GM12878 (cell line): ENCODE data around the gene KIF17. TPM values are rescaled to one million over a fixed set of nuclear protein-coding genes. Genes with fewer than 3 reads are reported as not detected.

ENCODE experiments used
- ATAC-seq: fragments of 200-7000 bp; cut with Tn5 transposase; 3 replicates; pipeline ENCODE4 v1.9.1; 2020; ENCODE audit warnings: mild to moderate bottlenecking, moderate library complexity
- BruUV-seq: library from RNA; stranded (reverse); fragments of 400-500 nt; replicated peaks from 2 replicates; lab custom pipeline; 2021; lab: Mats Ljungman, UMichigan
- CTCF ChIA-PET: fragments of 300-600 bp; sonication (Branson Sonifier 250); formaldehyde crosslinking; extraction: SDS; loops from one replicate; lab custom pipeline; 2021; ENCODE audit warnings: inconsistent platforms; lab: Yijun Ruan, JAX
- POLR2A ChIA-PET: fragments of 350-600 bp; formaldehyde crosslinking; extraction: SDS; loops from one replicate; lab custom pipeline; 2021; ENCODE audit warnings: inconsistent platforms; lab: Charles Lee
- RAD21 ChIA-PET: fragments of 300-600 bp; sonication (Branson Sonifier 250); formaldehyde crosslinking; loops from one replicate; lab custom pipeline; 2023; ENCODE audit warnings: antibody characterized with exemption; ENCODE audit not compliant: unreplicated experiment; lab: Charles Lee
- SMC1A ChIA-PET: fragments of 300-600 bp; sonication (Branson Sonifier 250); formaldehyde crosslinking; loops from one replicate; lab custom pipeline; 2023; ENCODE audit not compliant: unreplicated experiment, uncharacterized antibody; lab: Charles Lee
- DNase-seq: peaks from one replicate; pipeline ENCODE4 v3.0.0-alpha.2; 2011; ENCODE audit warnings: low read depth, low spot score
- FAIRE-seq: peaks from 3 replicates; lab custom pipeline; 2011; peaks lifted over from hg19 to GRCh38; lab: Jason Lieb, UNC
- H2AFZ ChIP-seq: 2 replicates; pipeline ENCODE4 v1.6.0; 2011; ENCODE audit warnings: low read depth, low read length, control low read depth; ENCODE audit not compliant: control insufficient read depth
- H3K27ac ChIP-seq: 2 replicates; pipeline ENCODE4 v1.5.1; 2011; ENCODE audit warnings: control low read depth; ENCODE audit not compliant: control insufficient read depth, insufficient read depth
- H3K27me3 ChIP-seq, 2 experiments: replicated peaks in 1 of 2; 2 replicates each; pipeline versions ENCODE4 v1.6.0 to v1.6.1; 2011; ENCODE audit warnings: low read length in 1 of 2; ENCODE audit not compliant: control insufficient read depth in 2 of 2, insufficient read depth in 2 of 2
- H3K36me3 ChIP-seq, 2 experiments: 2 replicates each; pipeline ENCODE4 v1.5.1; 2011; ENCODE audit warnings: low read length in 1 of 2; ENCODE audit not compliant: control insufficient read depth in 2 of 2, insufficient read depth in 2 of 2
- H3K4me1 ChIP-seq: 2 replicates; pipeline ENCODE4 v1.6.1; 2011; ENCODE audit warnings: mild to moderate bottlenecking, low read length, moderate library complexity, mixed read lengths; ENCODE audit not compliant: control insufficient read depth, insufficient read depth
- H3K4me2 ChIP-seq: 2 replicates; pipeline ENCODE4 v1.6.0; 2011; ENCODE audit warnings: control low read depth; ENCODE audit not compliant: control insufficient read depth, insufficient read depth
- H3K4me3 ChIP-seq: fragments of 200-600 bp; sonication (generic); 2 replicates; pipeline ENCODE4 v1.5.1; 2016
- H3K79me2 ChIP-seq: 2 replicates; pipeline ENCODE4 v1.6.0; 2011; ENCODE audit warnings: low read length; ENCODE audit not compliant: control insufficient read depth, insufficient read depth
- H3K9ac ChIP-seq: 2 replicates; pipeline ENCODE4 v1.8.0; 2011; ENCODE audit warnings: low read length, control low read depth, mixed read lengths; ENCODE audit not compliant: control insufficient read depth, insufficient read depth
- H3K9me3 ChIP-seq: replicated peaks from 3 replicates; pipeline ENCODE4 v1.5.1; 2011; ENCODE audit warnings: mild to moderate bottlenecking, low read length; ENCODE audit not compliant: control insufficient read depth, insufficient read depth
- H4K20me1 ChIP-seq: 2 replicates; pipeline ENCODE4 v1.6.0; 2011; ENCODE audit not compliant: control insufficient read depth, insufficient read depth
- BHLHE40 ChIP-seq, 2 experiments: fragments of 450-650 bp in 1 of 2; IDR thresholded peaks; 2 replicates each; pipeline ENCODE4 v1.6.1; 2011 to 2017; ENCODE audit warnings: low read depth in 2 of 2, borderline replicate concordance in 1 of 2, improper control_type of control experiment in 1 of 2, low read length in 1 of 2, mild to moderate bottlenecking in 1 of 2
- CEBPZ ChIP-seq: fragments of 150-350 bp; IDR thresholded peaks from 2 replicates; pipeline ENCODE4 v1.6.1; 2016; ENCODE audit warnings: low read depth, low read length
- ETV6 ChIP-seq, 2 experiments: fragments of 450-650 bp in 1 of 2; IDR thresholded peaks in 1 of 2; conservative IDR thresholded peaks in 1 of 2; 2 replicates each; pipeline ENCODE4 v1.6.1; 2014; ENCODE audit warnings: antibody characterized with exemption in 1 of 2, borderline replicate concordance in 1 of 2, low read depth in 1 of 2, mild to moderate bottlenecking in 1 of 2, moderate library complexity in 1 of 2
- HDAC2 ChIP-seq: fragments of 200-600 bp; sonication (generic); IDR thresholded peaks from 2 replicates; pipeline ENCODE4 v1.6.1; 2017
- NR2C2 ChIP-seq: IDR thresholded peaks from 2 replicates; pipeline ENCODE4 v1.6.1; 2011; ENCODE audit warnings: borderline replicate concordance, low read depth; ENCODE audit not compliant: control insufficient read depth, insufficient read length
- NRF1 ChIP-seq: conservative IDR thresholded peaks from 2 replicates; pipeline ENCODE4 v1.6.1; 2011; ENCODE audit warnings: mild to moderate bottlenecking, low read depth, low read length, improper control_type of control experiment
- SRF ChIP-seq, 2 experiments: IDR thresholded peaks; 2 replicates each; pipeline ENCODE4 v1.6.1; 2011; ENCODE audit warnings: low read depth in 2 of 2, low read length in 2 of 2, mild to moderate bottlenecking in 1 of 2, moderate library complexity in 1 of 2
- TCF3 ChIP-seq: IDR thresholded peaks from 2 replicates; pipeline ENCODE4 v1.6.1; 2012; ENCODE audit warnings: low read depth, mild to moderate bottlenecking, low read length, borderline replicate concordance; ENCODE audit not compliant: insufficient read depth
- ZNF687 ChIP-seq: fragments of 450-650 bp; IDR thresholded peaks from 2 replicates; pipeline ENCODE4 v1.6.1; 2017; ENCODE audit warnings: mild to moderate bottlenecking, moderate library complexity
- WGBS: methylation state at CpG from one replicate; pipeline ENCODE4 v1.1.6; 2016; ENCODE audit warnings: low lambda C conversion rate; ENCODE audit not compliant: insufficient replicate concordance, insufficient coverage; ENCODE audit errors: missing lambda C conversion rate; 5-methylcytosine and 5-hydroxymethylcytosine counted together
- in situ Hi-C: fragments of 300-500 bp; cut with MboI; formaldehyde crosslinking; loops from 9 replicates; pipeline ENCODE4 v1.14.3; 2018; ENCODE audit warnings: mixed read lengths
- intact Hi-C: fragments of 100-400 bp; cut with micrococcal nuclease; formaldehyde crosslinking; loops from one replicate; pipeline ENCODE4 v1.14.2; 2022; ENCODE audit not compliant: unreplicated experiment
- polyA plus RNA-seq, 11 experiments: library from polyadenylated mRNA; depleted of rRNA in 4 of 11; unstranded in 6 of 11; stranded (reverse) in 5 of 11; fragments of >200 nt; fragmentation: Nextera tagmentation in 4 of 11; fragmentation: Illumina TruSeq in 1 of 11; extraction: Ambion mirVana in 4 of 11; extraction: Trizol in 1 of 11; gene quantifications; 1 replicate in 1 of 11; 2 replicates in 10 of 11; pipeline versions ENCODE4 v1.2.1 to v1.2.3, GENCODE V29; 2011 to 2016; ENCODE audit warnings: inconsistent platforms in 2 of 11, missing spikeins in 2 of 11, low read depth in 1 of 11
- total RNA-seq, 4 experiments: library from RNA; depleted of rRNA in 3 of 4; stranded (reverse); fragments of >200 nt in 3 of 4; fragmentation: Illumina TruSeq in 1 of 4; extraction: Trizol in 1 of 4; gene quantifications; 2 replicates each; pipeline versions ENCODE4 v1.2.1 to v1.2.3, GENCODE V29; 2013 to 2021

Gene KIF17
- total and polyA plus RNA-seq, 10 of the 15 experiments (the other 5 are each of a cell fraction or from before 2014, with no cell fraction given) = 0.01 to 0.10 (median 0.03) TPM; not detected in 7

GRCh38 chr1:20685099-20685662 lies 32.6 kb downstream of the KIF17 start:
- no TSS peak for BruUV-seq
- TF ChIP-seq ZNF687 = no peak
- no peak for TF ChIP-seq SRF (IDR thresholded peaks at IDR 0.05; ENCODE audit: low read depth in 2 of 2, low read length in 2 of 2)
- H3K4me3 ChIP-seq = no peak overlapping the region
- H2AFZ ChIP-seq = no peak overlapping the region
- H3K4me2 ChIP-seq = no peak overlapping the region
- H3K9me3 ChIP-seq = no peaks in the 10 kb centered on the region
- ATAC-seq (no peak), FAIRE-seq (no peak), DNase-seq (no peak)
- H4K20me1 ChIP-seq = no peaks in the 10 kb centered on the region
- no peaks in the 10 kb centered on the region for H3K4me1 ChIP-seq
- H3K9ac ChIP-seq = no peak overlapping the region
- ChIA-PET SMC1A (no interaction called here), POLR2A (no interaction called here), CTCF (no interaction called here), RAD21 (no interaction called here)
- H3K27ac ChIP-seq = no peak overlapping the region
- WGBS = 63% methylated on average over 20 of the region's 21 CpGs
- no peaks in the 10 kb centered on the region for H3K36me3 ChIP-seq
- intact Hi-C loops (no loop called here), in situ Hi-C loops (no loop called here)
- H3K79me2 ChIP-seq = no peaks in the 10 kb centered on the region
- H3K27me3 ChIP-seq = peaks cover 0 to 2% of the 10 kb centered on the region in 2 experiments; a peak in 3 of 4 replicates

- Histone ChIP-seq H3K27me3 (peaks cover 2% of the 10 kb centered on the region in 2 experiments), H3K79me2 (no peaks in the 10 kb centered on the region), H3K9ac (no peak overlapping the region), H3K4me2 (no peak overlapping the region), H2AFZ (no peak overlapping the region), H3K4me1 (no peaks in the 10 kb centered on the region), H3K27ac (no peak overlapping the region), H3K4me3 (no peak overlapping the region), H4K20me1 (no peaks in the 10 kb centered on the region), H3K36me3 (no peaks in the 10 kb centered on the region), H3K9me3 (no peaks in the 10 kb centered on the region)
- BruUV-seq = no TSS peak
- no peak for ATAC-seq
- ChIA-PET SMC1A (no interaction called here), POLR2A (no interaction called here), RAD21 (no interaction called here), CTCF (no interaction called here)
- in situ Hi-C loops (no loop called here), intact Hi-C loops (no loop called here)
- DNase-seq = no peak
- 60% methylated on average over 14 of the region's 14 CpGs for WGBS
- FAIRE-seq = no peak
- TF ChIP-seq NRF1 (no peak), ETV6 (conservative IDR thresholded peaks at IDR 0.05 in 1 of 2, IDR thresholded peaks at IDR 0.05 in 1 of 2; ENCODE audit: borderline replicate concordance in 1 of 2, low read depth in 1 of 2) (no peak), CEBPZ (no peak), HDAC2 (no peak), TCF3 (no peak), BHLHE40 (IDR thresholded peaks at IDR 0.05; ENCODE audit: borderline replicate concordance in 1 of 2, low read depth in 2 of 2, low read length in 1 of 2) (no peak), NR2C2 (no peak)
Observed at GRCh38 chr1:20684651-20685050, 33.2 kb downstream of the KIF17 start.
